ENCODE results near the gene LENEP. TPM values are rescaled to one million over a fixed set of nuclear protein-coding genes. Genes with fewer than 3 reads are reported as not detected.

LENEP gene
- total and polyA plus RNA-seq, 2 experiments from 2014 or later = not detected

DNA sequence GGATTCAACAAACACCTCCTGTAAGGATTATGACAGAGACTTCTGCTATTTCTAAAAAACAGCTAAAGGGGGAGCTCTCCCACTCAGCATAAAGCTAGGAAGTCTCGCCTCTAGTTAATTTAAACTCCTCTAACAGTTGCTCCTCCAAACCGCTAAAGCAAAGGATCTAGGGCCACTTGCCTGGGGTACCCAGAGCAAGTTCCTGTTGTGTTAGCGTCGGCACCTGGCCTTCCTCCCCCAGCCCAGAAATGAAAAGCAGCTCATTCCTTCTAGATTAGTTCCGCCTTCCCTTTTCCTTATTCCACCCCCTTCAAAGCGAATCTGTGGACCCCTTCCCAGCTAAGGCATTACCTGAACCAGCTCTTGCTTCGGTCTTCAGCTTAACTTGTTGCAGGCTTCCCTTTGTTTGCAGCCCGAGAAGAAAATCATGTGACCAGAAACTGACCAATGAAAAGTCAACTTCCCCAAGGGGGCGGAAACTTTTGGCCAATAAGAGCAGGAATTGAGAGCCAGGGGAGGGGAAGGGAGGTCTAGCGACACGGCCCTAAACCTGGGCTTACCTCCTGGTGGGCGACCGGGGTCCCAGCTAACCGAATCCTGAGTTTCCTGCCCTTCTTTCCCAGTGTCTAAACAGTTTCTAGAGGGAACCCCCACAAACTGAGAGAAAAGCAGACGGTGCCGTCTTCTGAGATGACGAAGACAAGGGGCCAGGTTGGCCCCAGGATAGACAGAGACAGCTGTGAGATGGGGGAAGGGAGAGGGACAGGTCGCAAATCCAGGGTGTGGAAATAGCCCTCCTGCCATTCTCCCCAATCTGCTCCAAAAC is 37.5 kb upstream of the LENEP start, which contains the start of gene PBXIP1:
Gene PBXIP1, minus strand, starts transcription at position 382 of the 826 bp plus-strand sequence. CDS start 2,378 bp downstream, outside the sequence.
- H3K27ac ChIP-seq = peak within 1 kb of the TSS; percentile 91
- peaks cover 9% of the 10 kb centered on the region for H3F3A ChIP-seq (ENCODE audit: insufficient read depth)
- H2AFZ ChIP-seq = peak within 1 kb of the TSS; percentile 87
- H3K9ac ChIP-seq = peak within 1 kb of the TSS; percentile 86
- H3K4me3 ChIP-seq = peak within 1 kb of the TSS; percentile 93
- H4K20me1 ChIP-seq (ENCODE audit: insufficient read depth) = no peaks in the 10 kb centered on the region
- no peaks in the 10 kb centered on the region for H3K9me2 ChIP-seq (ENCODE audit: insufficient read depth)
- H3K27me3 ChIP-seq (replicated peaks; ENCODE audit: insufficient read depth) = no peaks in the 10 kb centered on the region
- DNase-seq = peak; percentile 91
- no peaks in the 10 kb centered on the region for H3K36me3 ChIP-seq (ENCODE audit: low read depth)
- no peak for TF ChIP-seq EZH2 (IDR thresholded peaks at IDR 0.05; ENCODE audit: insufficient read depth, poor library complexity, severe bottlenecking)
- TF ChIP-seq EZH2phosphoT487 (IDR thresholded peaks at IDR 0.05; ENCODE audit: insufficient read depth, low read depth) = no peak
- H3K4me2 ChIP-seq (ENCODE audit: unreplicated experiment) = peak within 1 kb of the TSS; percentile 96
- no peaks in the 10 kb centered on the region for H3K9me3 ChIP-seq (ENCODE audit: low read depth)
- H3K4me1 ChIP-seq (ENCODE audit: insufficient read depth) = peaks cover 28% of the 10 kb centered on the region
- in situ Hi-C loops (cut with MboI) = no loop called here
- WGBS, 2 experiments (ENCODE audit: low coverage in 1 of 2, low lambda C conversion rate in 2 of 2, missing lambda C conversion rate in 2 of 2) = 1% methylated on average over 18 of the region's 18 CpGs
- H3K79me2 ChIP-seq (ENCODE audit: insufficient read depth) = peaks cover 26% of the 10 kb centered on the region; the same call in 1 of the 2 replicates

DNA sequence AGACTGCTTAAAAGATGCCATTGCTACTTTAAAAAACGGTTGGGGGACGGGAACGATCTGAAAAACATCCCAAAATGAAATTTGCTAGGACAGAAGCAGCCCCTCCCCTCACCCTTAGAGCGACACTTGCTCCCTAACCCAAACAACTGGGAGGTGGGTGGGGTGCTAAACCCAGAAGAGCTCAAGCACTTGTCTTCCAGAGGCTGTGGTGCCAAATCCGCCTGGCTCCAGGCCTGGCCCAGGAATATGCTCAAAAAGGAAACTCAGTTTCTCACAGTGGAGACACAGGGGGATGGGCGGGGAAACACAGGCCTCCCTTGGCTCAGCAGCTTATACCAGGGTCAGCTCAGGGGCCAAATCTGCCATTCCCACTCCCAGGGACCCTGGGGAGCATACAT is 36.8 kb upstream of the LENEP start:
- H3K27me3 ChIP-seq (replicated peaks; ENCODE audit: insufficient read depth) = no peaks in the 10 kb centered on the region
- H3K27ac ChIP-seq = peak overlapping the region; percentile 91; the same call in 1 of the 2 replicates
- H4K20me1 ChIP-seq (ENCODE audit: insufficient read depth) = no peaks in the 10 kb centered on the region
- peaks cover 28% of the 10 kb centered on the region for H3K4me1 ChIP-seq (ENCODE audit: insufficient read depth)
- no peaks in the 10 kb centered on the region for H3K9me3 ChIP-seq (ENCODE audit: low read depth)
- TF ChIP-seq EZH2phosphoT487 (IDR thresholded peaks at IDR 0.05; ENCODE audit: insufficient read depth, low read depth) = no peak
- no peak for TF ChIP-seq EZH2 (IDR thresholded peaks at IDR 0.05; ENCODE audit: insufficient read depth, poor library complexity, severe bottlenecking)
- peaks cover 9% of the 10 kb centered on the region for H3F3A ChIP-seq (ENCODE audit: insufficient read depth)
- H3K36me3 ChIP-seq (ENCODE audit: low read depth) = no peaks in the 10 kb centered on the region
- peak overlapping the region; percentile 87 for H2AFZ ChIP-seq
- peak overlapping the region; percentile 86 for H3K9ac ChIP-seq
- peak overlapping the region; percentile 96 for H3K4me2 ChIP-seq (ENCODE audit: unreplicated experiment)
- in situ Hi-C loops (cut with MboI) = no loop called here
- peaks cover 29% of the 10 kb centered on the region; the same call in 1 of the 2 replicates for H3K79me2 ChIP-seq (ENCODE audit: insufficient read depth)
- 5 to 7% methylated on average over 6 of the region's 6 CpGs for WGBS, 2 experiments (ENCODE audit: low coverage in 1 of 2, low lambda C conversion rate in 2 of 2, missing lambda C conversion rate in 2 of 2)
- peak; percentile 34 for DNase-seq
- H3K9me2 ChIP-seq (ENCODE audit: insufficient read depth) = no peaks in the 10 kb centered on the region
- H3K4me3 ChIP-seq = peak overlapping the region; percentile 93

GRCh38 chr1:154957091-154957657 is 36.2 kb upstream of the LENEP start:
- Histone ChIP-seq H3K4me2 (ENCODE audit: unreplicated experiment) (peak overlapping the region; percentile 96), H3K4me1 (ENCODE audit: insufficient read depth) (peaks cover 28% of the 10 kb centered on the region), H3K36me3 (ENCODE audit: low read depth) (no peaks in the 10 kb centered on the region), H4K20me1 (ENCODE audit: insufficient read depth) (no peaks in the 10 kb centered on the region), H3K9me3 (ENCODE audit: low read depth) (no peaks in the 10 kb centered on the region), H3K4me3 (no peak overlapping the region), H3K9me2 (ENCODE audit: insufficient read depth) (no peaks in the 10 kb centered on the region), H2AFZ (no peak overlapping the region), H3F3A (ENCODE audit: insufficient read depth) (peaks cover 10% of the 10 kb centered on the region), H3K9ac (no peak overlapping the region), H3K27ac (no peak overlapping the region), H3K27me3 (replicated peaks; ENCODE audit: insufficient read depth) (no peaks in the 10 kb centered on the region), H3K79me2 (ENCODE audit: insufficient read depth) (peaks cover 29% of the 10 kb centered on the region; the same call in 1 of the 2 replicates)
- TF ChIP-seq EZH2 (IDR thresholded peaks at IDR 0.05; ENCODE audit: insufficient read depth, poor library complexity, severe bottlenecking) (no peak), EZH2phosphoT487 (IDR thresholded peaks at IDR 0.05; ENCODE audit: insufficient read depth, low read depth) (no peak)
- WGBS, 2 experiments (ENCODE audit: low coverage in 1 of 2, low lambda C conversion rate in 2 of 2, missing lambda C conversion rate in 2 of 2) = 25 to 27% methylated on average over 9 of the region's 9 CpGs
- no peak for DNase-seq
- in situ Hi-C loops (cut with MboI) = no loop called here

GRCh38 chr1:154958036-154958435 is 35.4 kb upstream of the LENEP start:
- in situ Hi-C loops (cut with MboI) = no loop called here

More at GRCh38 chr1:154958036-154958435, 35.4 kb upstream of the LENEP start:
- DNase-seq = no peak
- Histone ChIP-seq H4K20me1 (ENCODE audit: insufficient read depth) (no peaks in the 10 kb centered on the region), H3K79me2 (ENCODE audit: insufficient read depth) (peaks cover 29% of the 10 kb centered on the region; the same call in 1 of the 2 replicates), H2AFZ (no peak overlapping the region), H3K4me2 (ENCODE audit: unreplicated experiment) (no peak overlapping the region), H3K36me3 (ENCODE audit: low read depth) (no peaks in the 10 kb centered on the region), H3K9me3 (ENCODE audit: low read depth) (no peaks in the 10 kb centered on the region), H3K27me3 (replicated peaks; ENCODE audit: insufficient read depth) (no peaks in the 10 kb centered on the region), H3K27ac (no peak overlapping the region), H3K9me2 (ENCODE audit: insufficient read depth) (no peaks in the 10 kb centered on the region), H3K4me3 (no peak overlapping the region), H3K9ac (no peak overlapping the region), H3F3A (ENCODE audit: insufficient read depth) (peaks cover 16% of the 10 kb centered on the region), H3K4me1 (ENCODE audit: insufficient read depth) (peaks cover 33% of the 10 kb centered on the region)
- 59 to 60% methylated on average over 2 of the region's 2 CpGs for WGBS, 2 experiments (ENCODE audit: low coverage in 1 of 2, low lambda C conversion rate in 2 of 2, missing lambda C conversion rate in 2 of 2)
- TF ChIP-seq EZH2 (IDR thresholded peaks at IDR 0.05; ENCODE audit: insufficient read depth, poor library complexity, severe bottlenecking) (no peak), EZH2phosphoT487 (IDR thresholded peaks at IDR 0.05; ENCODE audit: insufficient read depth, low read depth) (no peak)

All from GM23248 (cell line).